ENCODE data around the gene DNAH8. TPM values are rescaled to one million over a fixed set of nuclear protein-coding genes. Genes with fewer than 3 reads are reported as not detected.

DNAH8 gene
- total RNA-seq, 1 experiment from 2014 or later = not detected

- Mint-ChIP-seq H3K27ac (ENCODE audit: low read depth, unreplicated experiment) (peak overlapping the region; percentile 94), H3K9me3 (ENCODE audit: unreplicated experiment) (peaks cover 10% of the 10 kb centered on the region), H3K4me1 (ENCODE audit: insufficient read depth, unreplicated experiment) (peaks cover 14% of the 10 kb centered on the region), H3K4me3 (ENCODE audit: unreplicated experiment) (peak overlapping the region; percentile 84), H3K27me3 (ENCODE audit: insufficient read depth, unreplicated experiment) (no peaks in the 10 kb centered on the region), H3K36me3 (ENCODE audit: insufficient read depth, unreplicated experiment) (peaks cover 17% of the 10 kb centered on the region)
- ChIA-PET POLR2A (interaction anchor here (0.7 to 0.8 kb wide), 2 partner anchors 13 to 51 kb away, joined by 3 to 4 read pairs; partner anchors contain the start of gene DNAH8), CTCF (no interaction called here)
- TF ChIP-seq CTCF (IDR thresholded peaks at IDR 0.05; ENCODE audit: unreplicated experiment) = no peak
- BruUV-seq (replicated peaks) = no TSS peak
- peak; percentile 4 for DNase-seq (ENCODE audit: unreplicated experiment)
- intact Hi-C loops (cut with micrococcal nuclease) = no loop called here
Observed at GRCh38 chr6:38701551-38701950, 13.6 kb upstream of the DNAH8 start.

DNA sequence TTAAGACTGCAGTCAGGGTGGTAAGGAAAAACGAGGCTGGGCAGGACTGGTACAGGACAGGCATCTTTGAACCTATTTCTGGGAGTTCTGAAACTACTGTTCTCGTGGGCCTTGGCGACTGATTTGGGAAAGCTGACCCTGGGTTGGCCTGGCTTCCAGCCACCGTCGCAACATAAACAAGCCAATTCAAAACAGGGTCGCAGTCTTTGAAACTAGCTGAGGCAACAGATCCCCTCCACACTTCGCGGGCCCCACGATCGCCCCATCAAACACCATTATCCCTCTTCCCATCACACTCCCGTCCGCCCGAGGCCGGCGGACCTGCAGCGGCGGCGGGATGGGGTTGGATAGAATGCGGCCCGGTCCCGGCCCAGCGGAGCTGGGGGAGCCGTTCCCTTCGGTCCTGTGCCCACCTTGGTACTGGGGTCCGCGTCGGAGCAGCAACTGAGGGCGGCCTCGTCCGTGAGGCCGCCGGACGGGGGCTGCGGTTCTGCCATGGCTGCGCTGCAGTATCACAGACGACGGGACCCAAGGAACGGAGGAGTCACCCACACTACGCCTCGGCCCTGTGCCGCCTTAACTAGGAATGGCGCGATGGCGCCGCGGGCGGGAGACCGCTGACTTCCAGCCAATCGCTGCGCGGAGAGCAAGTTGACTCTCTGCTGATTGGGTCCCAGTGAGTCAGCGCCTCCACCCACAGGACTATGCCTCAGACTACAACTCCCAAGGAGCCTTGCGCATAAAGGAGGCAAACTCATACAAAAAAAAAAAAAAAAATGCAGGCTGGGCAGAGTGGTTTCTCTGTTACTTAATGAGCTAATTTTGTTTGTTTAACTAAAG is 12.3 kb upstream of the DNAH8 start, which contains the start of gene GLO1:
GLO1 (minus strand) TSS at position 588 of the 840 bp plus-strand sequence; CDS start at position 497, 91 bp downstream.
- peak within 1 kb of the TSS; percentile 84 for H3K4me3 Mint-ChIP-seq (ENCODE audit: unreplicated experiment)
- H3K27ac Mint-ChIP-seq (ENCODE audit: low read depth, unreplicated experiment) = peak within 1 kb of the TSS; percentile 94
- H3K27me3 Mint-ChIP-seq (ENCODE audit: insufficient read depth, unreplicated experiment) = no peaks in the 10 kb centered on the region
- peaks cover 10% of the 10 kb centered on the region for H3K9me3 Mint-ChIP-seq (ENCODE audit: unreplicated experiment)
- TSS peak; percentile 54 for BruUV-seq (replicated peaks)
- ChIA-PET POLR2A (interaction anchor here (0.6 to 1.4 kb wide), 9 partner anchors 10 to 103 kb away, joined by 3 to 7 read pairs (median 3); no protein-coding TSS in a partner anchor), CTCF (interaction anchor here (0.5 to 0.9 kb wide), 7 partner anchors 11 to 212 kb away, joined by 3 to 4 read pairs (median 3); no protein-coding TSS in a partner anchor)
- TF ChIP-seq CTCF (IDR thresholded peaks at IDR 0.05; ENCODE audit: unreplicated experiment) = no peak
- H3K4me1 Mint-ChIP-seq (ENCODE audit: insufficient read depth, unreplicated experiment) = peaks cover 14% of the 10 kb centered on the region
- H3K36me3 Mint-ChIP-seq (ENCODE audit: insufficient read depth, unreplicated experiment) = peaks cover 11% of the 10 kb centered on the region
- intact Hi-C loops (cut with micrococcal nuclease) = no loop called here
- peak; percentile 99 for DNase-seq (ENCODE audit: unreplicated experiment)

DNA sequence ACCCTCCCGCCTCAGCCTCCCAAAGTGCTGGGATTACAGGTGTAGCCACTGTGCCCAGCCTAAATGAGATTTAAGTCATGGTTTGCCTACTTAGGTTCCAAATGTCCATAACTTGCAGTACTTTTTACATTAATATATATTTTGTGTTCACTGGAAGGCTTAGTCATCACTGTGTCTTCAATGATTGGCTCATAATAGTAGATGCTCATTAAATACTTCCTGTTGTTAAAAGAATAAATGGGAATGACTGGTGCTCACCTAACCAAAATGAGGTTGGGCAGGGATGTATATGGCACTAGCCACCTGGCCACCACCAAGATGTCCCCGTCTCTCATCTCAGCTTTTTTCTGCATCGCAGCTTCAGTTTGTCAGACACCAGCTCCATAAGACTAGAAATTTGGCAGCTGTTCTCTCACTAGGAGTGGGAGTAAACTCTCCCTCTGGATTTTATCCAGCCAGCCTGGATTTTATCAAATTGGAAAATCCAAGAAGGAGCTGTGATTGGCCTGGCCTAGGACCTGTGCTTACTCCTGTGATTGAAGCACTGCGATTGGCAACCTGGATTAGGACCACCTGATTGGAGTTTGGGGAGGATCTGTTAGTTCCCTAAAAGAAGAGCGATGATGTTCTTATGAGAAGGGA is 11.0 kb upstream of the DNAH8 start:
- ChIA-PET POLR2A (interaction anchor here (0.8 to 1.4 kb wide), 4 partner anchors 10 to 85 kb away, joined by 3 to 7 read pairs (median 4); no protein-coding TSS in a partner anchor), CTCF (interaction anchor here (0.9 kb wide), 1 partner anchor 9 kb away, joined by 3 read pairs; no protein-coding TSS in a partner anchor)
- Mint-ChIP-seq H3K4me1 (ENCODE audit: insufficient read depth, unreplicated experiment) (peaks cover 9% of the 10 kb centered on the region), H3K27me3 (ENCODE audit: insufficient read depth, unreplicated experiment) (no peaks in the 10 kb centered on the region), H3K36me3 (ENCODE audit: insufficient read depth, unreplicated experiment) (peaks cover 11% of the 10 kb centered on the region), H3K27ac (ENCODE audit: low read depth, unreplicated experiment) (no peak overlapping the region), H3K9me3 (ENCODE audit: unreplicated experiment) (peaks cover 10% of the 10 kb centered on the region), H3K4me3 (ENCODE audit: unreplicated experiment) (no peak overlapping the region)
- no peak for TF ChIP-seq CTCF (IDR thresholded peaks at IDR 0.05; ENCODE audit: unreplicated experiment)
- no peak for DNase-seq (ENCODE audit: unreplicated experiment)
- no TSS peak for BruUV-seq (replicated peaks)
- intact Hi-C loops (cut with micrococcal nuclease) = no loop called here

- Mint-ChIP-seq H3K4me1 (ENCODE audit: insufficient read depth, unreplicated experiment) (peaks cover 9% of the 10 kb centered on the region), H3K36me3 (ENCODE audit: insufficient read depth, unreplicated experiment) (peaks cover 6% of the 10 kb centered on the region), H3K27me3 (ENCODE audit: insufficient read depth, unreplicated experiment) (peaks cover 11% of the 10 kb centered on the region), H3K4me3 (ENCODE audit: unreplicated experiment) (no peak overlapping the region), H3K27ac (ENCODE audit: low read depth, unreplicated experiment) (no peak overlapping the region), H3K9me3 (ENCODE audit: unreplicated experiment) (no peaks in the 10 kb centered on the region)
- POLR2A ChIA-PET = interaction anchor here (0.6 kb wide), 1 partner anchor 11 kb away, joined by 3 read pairs; no protein-coding TSS in a partner anchor
- CTCF ChIA-PET = interaction anchor here (0.6 to 0.7 kb wide), 2 partner anchors 11 to 166 kb away, joined by 3 read pairs; no protein-coding TSS in a partner anchor
- no peak for TF ChIP-seq CTCF (IDR thresholded peaks at IDR 0.05; ENCODE audit: unreplicated experiment)
- DNase-seq (ENCODE audit: unreplicated experiment) = no peak
- BruUV-seq (replicated peaks) = no TSS peak
- intact Hi-C loops (cut with micrococcal nuclease) = no loop called here
Observed at GRCh38 chr6:38705924-38706323, 9.2 kb upstream of the DNAH8 start.

All from MCF 10A (cell line).